ENCODE results near the gene TNFRSF11A. TPM values are rescaled to one million over a fixed set of nuclear protein-coding genes. Genes with fewer than 3 reads are reported as not detected.

Gene TNFRSF11A
- total RNA-seq, 1 donor from 2014 or later: 0.19 TPM

DNA sequence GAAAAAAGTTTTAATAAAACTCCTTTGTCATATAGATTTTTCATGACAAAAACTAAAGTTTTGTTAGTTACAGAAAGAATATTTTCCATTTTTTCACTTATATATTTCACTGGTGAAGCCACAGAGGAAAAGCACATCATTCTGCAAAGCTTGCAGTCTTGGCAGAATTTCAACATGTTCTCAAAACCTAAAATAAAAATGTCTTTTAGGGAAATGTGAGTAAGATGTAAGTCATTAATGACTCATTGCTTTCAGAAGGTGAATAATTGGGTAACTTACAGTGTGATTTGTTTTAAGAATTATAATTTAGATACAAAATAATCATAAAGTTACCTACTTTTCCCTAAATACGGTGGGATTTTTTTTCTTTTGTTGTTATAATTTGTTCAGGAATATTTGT, 43.4 kb upstream of the TNFRSF11A start:
- H3K4me3 Mint-ChIP-seq (ENCODE audit: unreplicated experiment): no peak overlapping the region

GRCh38 chr18:62282188-62282629, 42.9 kb upstream of the TNFRSF11A start:
- H3K27ac Mint-ChIP-seq (ENCODE audit: unreplicated experiment): peak overlapping the region; percentile 46
- no peaks in the 10 kb centered on the region for H3K9me3 Mint-ChIP-seq (ENCODE audit: unreplicated experiment)
- H3K4me3 Mint-ChIP-seq (ENCODE audit: unreplicated experiment): no peak overlapping the region

More for the DNA sequence above, 43.4 kb upstream of the TNFRSF11A start:
- peak overlapping the region; percentile 46 for H3K27ac Mint-ChIP-seq (ENCODE audit: unreplicated experiment)
- no peaks in the 10 kb centered on the region for H3K9me3 Mint-ChIP-seq (ENCODE audit: unreplicated experiment)
- TF ChIP-seq, protein P1, sequence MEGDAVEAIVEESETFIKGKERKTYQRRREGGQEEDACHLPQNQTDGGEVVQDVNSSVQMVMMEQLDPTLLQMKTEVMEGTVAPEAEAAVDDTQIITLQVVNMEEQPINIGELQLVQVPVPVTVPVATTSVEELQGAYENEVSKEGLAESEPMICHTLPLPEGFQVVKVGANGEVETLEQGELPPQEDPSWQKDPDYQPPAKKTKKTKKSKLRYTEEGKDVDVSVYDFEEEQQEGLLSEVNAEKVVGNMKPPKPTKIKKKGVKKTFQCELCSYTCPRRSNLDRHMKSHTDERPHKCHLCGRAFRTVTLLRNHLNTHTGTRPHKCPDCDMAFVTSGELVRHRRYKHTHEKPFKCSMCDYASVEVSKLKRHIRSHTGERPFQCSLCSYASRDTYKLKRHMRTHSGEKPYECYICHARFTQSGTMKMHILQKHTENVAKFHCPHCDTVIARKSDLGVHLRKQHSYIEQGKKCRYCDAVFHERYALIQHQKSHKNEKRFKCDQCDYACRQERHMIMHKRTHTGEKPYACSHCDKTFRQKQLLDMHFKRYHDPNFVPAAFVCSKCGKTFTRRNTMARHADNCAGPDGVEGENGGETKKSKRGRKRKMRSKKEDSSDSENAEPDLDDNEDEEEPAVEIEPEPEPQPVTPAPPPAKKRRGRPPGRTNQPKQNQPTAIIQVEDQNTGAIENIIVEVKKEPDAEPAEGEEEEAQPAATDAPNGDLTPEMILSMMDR (IDR thresholded peaks at IDR 0.05): no peak
- H3K4me1 Mint-ChIP-seq (ENCODE audit: unreplicated experiment): peaks cover 21% of the 10 kb centered on the region
- no peaks in the 10 kb centered on the region for H3K27me3 Mint-ChIP-seq (ENCODE audit: unreplicated experiment)
- no peak for DNase-seq (ENCODE audit: extremely low spot score, unreplicated experiment)
- peaks cover 19% of the 10 kb centered on the region for H3K36me3 Mint-ChIP-seq (ENCODE audit: unreplicated experiment)

DNA sequence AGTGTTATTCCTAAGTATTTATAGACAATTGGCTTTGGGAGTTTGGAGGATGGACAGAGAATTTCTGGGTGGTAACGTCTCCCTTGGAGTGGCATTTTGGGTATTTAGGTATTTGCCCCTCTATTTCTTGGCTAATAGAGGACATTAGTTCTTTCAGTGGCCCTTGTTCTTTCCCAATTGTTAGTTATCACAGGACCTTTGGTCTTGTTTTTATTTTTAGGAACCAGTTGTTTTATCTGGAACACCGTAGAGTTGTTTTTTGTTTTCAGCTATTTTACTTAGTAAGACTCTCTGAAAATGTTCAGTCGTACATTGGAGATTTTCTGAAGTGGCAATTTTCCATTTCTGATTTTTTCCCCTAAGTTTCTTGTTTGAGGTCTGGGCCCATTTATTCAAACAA, 40.5 kb upstream of the TNFRSF11A start:
- no peak for DNase-seq (ENCODE audit: extremely low spot score, unreplicated experiment)
- Mint-ChIP-seq H3K9me3 (ENCODE audit: unreplicated experiment) (no peaks in the 10 kb centered on the region), H3K27me3 (ENCODE audit: unreplicated experiment) (no peaks in the 10 kb centered on the region), H3K36me3 (ENCODE audit: unreplicated experiment) (peaks cover 22% of the 10 kb centered on the region), H3K4me3 (ENCODE audit: unreplicated experiment) (no peak overlapping the region), H3K4me1 (ENCODE audit: unreplicated experiment) (peaks cover 23% of the 10 kb centered on the region), H3K27ac (ENCODE audit: unreplicated experiment) (no peak overlapping the region)
- TF ChIP-seq, protein P1 (IDR thresholded peaks at IDR 0.05): no peak

More at GRCh38 chr18:62282188-62282629, 42.9 kb upstream of the TNFRSF11A start:
- TF ChIP-seq, protein P1 (IDR thresholded peaks at IDR 0.05): no peak
- Mint-ChIP-seq H3K36me3 (ENCODE audit: unreplicated experiment) (peaks cover 16% of the 10 kb centered on the region), H3K4me1 (ENCODE audit: unreplicated experiment) (peaks cover 21% of the 10 kb centered on the region), H3K27me3 (ENCODE audit: unreplicated experiment) (no peaks in the 10 kb centered on the region)
- no peak for DNase-seq (ENCODE audit: extremely low spot score, unreplicated experiment)

- H3K4me1 Mint-ChIP-seq (ENCODE audit: unreplicated experiment): peaks cover 23% of the 10 kb centered on the region
- H3K27ac Mint-ChIP-seq (ENCODE audit: unreplicated experiment): no peak overlapping the region
- no peaks in the 10 kb centered on the region for H3K9me3 Mint-ChIP-seq (ENCODE audit: unreplicated experiment)
- TF ChIP-seq, protein P1 (IDR thresholded peaks at IDR 0.05): no peak
- H3K27me3 Mint-ChIP-seq (ENCODE audit: unreplicated experiment): no peaks in the 10 kb centered on the region
- H3K36me3 Mint-ChIP-seq (ENCODE audit: unreplicated experiment): peaks cover 21% of the 10 kb centered on the region
- DNase-seq (ENCODE audit: extremely low spot score, unreplicated experiment): no peak
- H3K4me3 Mint-ChIP-seq (ENCODE audit: unreplicated experiment): no peak overlapping the region
Observed at GRCh38 chr18:62285281-62285680, 39.8 kb upstream of the TNFRSF11A start.

GRCh38 chr18:62287781-62288664, 37.1 kb upstream of the TNFRSF11A start:
- peaks cover 3% of the 10 kb centered on the region for H3K4me1 Mint-ChIP-seq (ENCODE audit: unreplicated experiment)
- H3K36me3 Mint-ChIP-seq (ENCODE audit: unreplicated experiment): peaks cover 22% of the 10 kb centered on the region
- no peaks in the 10 kb centered on the region for H3K27me3 Mint-ChIP-seq (ENCODE audit: unreplicated experiment)
- H3K27ac Mint-ChIP-seq (ENCODE audit: unreplicated experiment): no peak overlapping the region
- no peaks in the 10 kb centered on the region for H3K9me3 Mint-ChIP-seq (ENCODE audit: unreplicated experiment)
- TF ChIP-seq, protein P1 (IDR thresholded peaks at IDR 0.05): no peak
- H3K4me3 Mint-ChIP-seq (ENCODE audit: unreplicated experiment): no peak overlapping the region
- no peak for DNase-seq (ENCODE audit: extremely low spot score, unreplicated experiment)

All from osteocyte (in vitro differentiated cells).